GM19328 (cell line): Measurements from ENCODE around the gene RPL18A.

Experiments used
- ATAC-seq: cut with Tn5 transposase; IDR thresholded peaks from one replicate; pipeline ENCODE4 v1.9.1; 2021; ENCODE audit warnings: mild to moderate bottlenecking, moderate library complexity; ENCODE audit not compliant: unreplicated experiment

RPL18A gene

DNA sequence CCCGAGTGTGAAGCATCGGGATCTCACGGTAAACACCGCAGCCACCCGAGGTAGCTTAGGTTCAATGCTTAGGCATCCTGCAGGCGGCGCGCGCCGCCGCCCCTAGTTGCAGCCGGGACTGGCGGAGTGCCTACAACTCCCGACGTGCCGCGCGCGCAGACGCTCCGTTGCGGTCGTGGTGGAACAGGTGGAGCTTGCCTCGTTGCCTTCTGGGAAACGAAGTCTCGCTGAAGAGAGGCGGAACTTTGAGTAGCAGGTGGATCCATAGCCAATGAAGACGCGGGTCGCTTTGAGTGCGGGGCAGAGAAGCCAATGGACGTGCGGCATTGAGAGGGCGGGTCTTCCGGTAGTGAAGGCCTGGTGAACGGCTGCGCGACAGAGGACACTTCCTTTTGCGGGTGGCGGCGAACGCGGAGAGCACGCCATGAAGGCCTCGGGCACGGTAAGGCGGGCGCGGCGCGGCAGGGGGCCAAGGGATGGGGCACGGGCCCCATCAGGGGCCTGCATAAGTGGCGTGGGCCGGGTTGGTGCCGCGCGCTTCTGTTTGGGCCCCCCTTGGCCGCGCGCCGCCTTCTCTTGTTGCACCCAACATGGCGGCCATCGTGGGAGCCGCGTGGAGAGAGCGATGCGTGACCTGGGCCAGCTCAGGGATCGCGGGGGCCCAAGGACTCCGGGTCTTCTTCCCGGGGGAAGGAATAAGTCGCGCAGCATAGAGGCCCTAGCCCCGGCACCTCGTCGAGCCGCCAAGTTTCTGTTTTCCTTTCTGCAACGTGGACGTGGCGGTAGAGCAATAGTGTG, at the start of gene RPL18A:
RPL18A (plus strand) TSS at position 378 of the 798 bp plus-strand sequence; CDS start at position 425, 47 bp downstream.
- peak; percentile 94 for ATAC-seq

DNA sequence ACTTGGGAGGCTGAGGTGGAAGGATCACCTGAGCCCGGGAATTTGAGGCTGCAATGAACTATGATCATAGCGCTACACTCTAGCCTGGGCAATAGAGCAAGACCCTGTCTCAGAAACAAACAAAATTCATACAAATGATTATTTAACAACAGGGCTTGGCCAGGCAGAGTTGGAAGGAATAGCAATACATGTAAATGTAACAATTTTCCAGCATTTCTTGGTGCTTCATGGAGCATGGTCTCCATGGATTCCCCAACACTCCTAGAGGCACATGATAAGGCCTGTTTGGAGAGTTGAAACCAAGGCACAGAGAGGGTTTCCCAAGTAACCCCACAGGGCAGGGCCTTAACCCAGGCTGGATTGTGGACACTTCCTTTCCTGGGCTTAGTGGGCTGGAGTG, 48.6 kb upstream of the RPL18A start:
- no peak for ATAC-seq

- ATAC-seq, result no peak
Measured at GRCh38 chr19:17811681-17812080, 48.0 kb upstream of the RPL18A start.

DNA sequence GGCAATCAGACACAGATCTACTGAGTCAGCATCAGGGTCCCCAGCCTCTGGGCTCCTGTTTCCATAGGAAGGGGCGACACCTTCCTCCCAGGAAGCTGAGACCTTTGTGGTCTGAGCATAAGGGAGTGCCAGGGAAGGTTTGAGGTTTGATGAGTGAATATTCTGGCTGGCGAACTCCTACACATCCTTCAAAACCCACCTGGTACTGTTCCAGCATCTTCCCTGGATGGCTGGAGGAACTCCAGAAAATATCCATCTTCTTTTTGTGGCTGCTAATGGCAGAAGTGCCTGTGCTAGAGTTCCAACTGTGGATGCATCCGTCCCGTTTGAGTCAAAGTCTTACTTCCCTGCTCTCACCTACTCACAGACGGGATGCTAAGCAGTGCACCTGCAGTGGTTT, 47.6 kb upstream of the RPL18A start:
- no peak for ATAC-seq

DNA sequence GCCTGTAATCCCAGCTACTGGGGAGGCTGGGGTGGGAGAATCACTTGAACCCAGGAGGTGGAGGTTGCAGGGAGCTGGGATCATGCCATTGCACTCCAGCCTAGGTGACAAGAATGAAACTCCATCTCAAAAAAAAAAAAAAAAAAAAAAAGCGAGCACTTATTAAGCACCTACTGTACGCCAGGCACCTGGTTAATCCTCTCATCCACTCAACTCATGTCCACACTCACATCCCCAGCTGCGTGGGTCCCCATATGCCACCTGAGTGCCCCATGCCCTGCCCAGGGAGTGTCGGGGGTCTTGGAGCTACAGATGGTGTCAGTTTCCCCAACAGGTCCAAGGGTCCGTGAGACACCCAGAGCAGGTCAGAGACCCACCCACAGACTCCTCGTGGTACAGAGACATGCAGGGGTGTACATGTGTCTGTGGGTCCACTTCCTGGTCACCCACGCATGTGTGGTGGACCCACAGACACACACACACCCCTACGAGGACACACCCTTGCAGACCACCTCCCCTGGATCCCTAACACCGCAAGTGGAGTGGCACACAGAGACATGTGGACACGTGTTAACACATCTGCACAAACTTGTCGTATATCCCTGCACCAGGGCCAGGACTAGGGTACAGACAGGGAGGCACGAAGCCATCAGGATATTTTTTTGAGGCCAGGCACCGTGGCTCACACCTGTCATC, 41.9 kb upstream of the RPL18A start:
- ATAC-seq, result no peak

GRCh38 chr19:17821190-17821589, 38.5 kb upstream of the RPL18A start, which contains the start of gene INSL3:
Gene INSL3 (minus strand): TSS chr19:17821519. CDS start chr19:17821506, 13 bp downstream.
- no peak for ATAC-seq

DNA sequence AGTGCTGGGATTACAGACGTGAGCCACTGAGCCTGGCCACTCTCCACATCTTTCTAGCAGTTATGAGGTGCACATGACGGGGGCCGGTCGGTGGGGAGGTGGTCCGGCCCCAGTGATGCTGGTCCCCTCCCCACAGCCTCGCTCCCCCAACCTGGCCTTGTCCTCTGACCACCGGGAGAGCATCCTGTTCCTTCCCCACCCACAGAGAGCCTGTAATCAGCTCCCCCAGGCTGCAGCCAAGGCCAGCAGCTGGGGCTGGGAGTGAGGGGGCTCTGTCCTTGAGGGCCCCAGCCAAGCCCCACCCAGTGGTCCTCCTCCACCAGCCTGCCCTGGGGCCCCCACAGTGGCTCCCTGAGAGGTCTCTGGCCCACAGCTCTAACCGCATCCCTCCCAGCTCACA, 35.4 kb upstream of the RPL18A start:
- ATAC-seq, result no peak

DNA sequence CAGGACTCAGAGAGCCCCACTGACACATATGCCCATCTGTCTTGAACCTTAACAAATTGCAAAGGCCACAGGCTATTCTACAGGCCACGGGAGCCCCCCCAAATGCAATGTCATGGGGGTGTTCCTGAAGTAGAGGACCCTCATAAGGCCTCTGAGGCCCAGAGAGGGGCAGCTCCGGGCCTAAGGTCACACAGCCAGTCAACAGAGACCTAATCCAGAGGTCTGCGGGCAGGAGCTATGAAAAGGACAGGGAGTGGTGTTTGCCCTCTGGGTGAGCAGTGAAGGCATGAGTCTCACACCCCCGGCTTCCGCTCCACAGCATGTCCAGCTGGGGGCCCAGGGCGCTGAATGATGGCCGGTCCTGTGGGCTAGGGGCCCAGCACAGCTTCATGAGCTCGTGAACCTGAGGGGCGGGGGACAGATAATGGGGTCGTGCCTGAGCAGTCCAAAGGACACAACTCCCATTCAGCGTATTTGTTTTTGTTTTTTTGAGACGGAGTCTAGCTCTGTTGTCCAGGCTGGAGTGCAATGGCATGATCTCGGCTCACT, 33.1 kb upstream of the RPL18A start:
- no peak for ATAC-seq

GRCh38 chr19:17829855-17830566, 29.7 kb upstream of the RPL18A start:
- ATAC-seq, result no peak

- ATAC-seq, result no peak
Measured at GRCh38 chr19:17830567-17831418, 28.9 kb upstream of the RPL18A start.

- no peak for ATAC-seq
Measured at GRCh38 chr19:17831419-17831888, 28.3 kb upstream of the RPL18A start.

DNA sequence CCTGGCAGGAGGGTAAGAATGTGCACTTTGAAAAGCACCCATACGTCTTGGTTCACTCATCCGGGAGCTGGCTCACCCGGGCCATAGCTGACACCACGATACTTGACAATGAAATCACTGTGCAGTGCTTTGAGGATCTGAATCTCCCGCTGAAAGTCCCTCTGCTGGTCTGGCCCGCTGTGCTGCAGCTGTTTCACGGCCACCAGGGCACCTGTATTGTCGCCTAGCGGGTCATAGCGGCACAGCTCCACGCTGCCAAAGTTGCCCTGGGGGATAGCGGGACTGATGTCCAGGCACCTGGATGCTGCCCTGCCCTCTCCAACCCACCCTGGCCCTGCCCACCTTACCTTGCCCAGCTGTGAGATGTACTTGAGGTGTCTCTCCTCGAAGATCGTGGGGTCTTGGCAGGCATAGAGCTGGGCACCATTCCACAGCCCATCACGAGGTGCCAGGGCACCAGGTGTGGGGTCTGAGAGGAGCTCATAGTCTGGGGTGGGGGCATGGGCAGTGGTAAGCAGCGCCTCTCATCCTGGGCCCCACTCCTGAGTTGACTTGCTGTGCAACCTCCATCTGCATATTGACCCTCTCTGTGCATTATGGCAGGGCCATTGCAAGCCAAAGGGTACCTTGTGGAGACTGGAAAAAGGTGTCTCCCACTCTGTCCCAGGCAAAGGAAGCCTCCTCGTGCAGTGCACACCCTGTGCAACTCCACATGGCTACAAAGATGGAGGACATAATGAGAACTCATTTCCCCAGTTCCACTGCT, 27.1 kb upstream of the RPL18A start:
- ATAC-seq, result no peak

- ATAC-seq, result no peak
Measured at GRCh38 chr19:17834350-17835181, 25.1 kb upstream of the RPL18A start.

GRCh38 chr19:17835182-17836006, 24.3 kb upstream of the RPL18A start:
- ATAC-seq, result no peak

- no peak for ATAC-seq
Measured at GRCh38 chr19:17836530-17836929, 23.2 kb upstream of the RPL18A start.

- ATAC-seq, result no peak
Measured at GRCh38 chr19:17837972-17838371, 21.7 kb upstream of the RPL18A start.

DNA sequence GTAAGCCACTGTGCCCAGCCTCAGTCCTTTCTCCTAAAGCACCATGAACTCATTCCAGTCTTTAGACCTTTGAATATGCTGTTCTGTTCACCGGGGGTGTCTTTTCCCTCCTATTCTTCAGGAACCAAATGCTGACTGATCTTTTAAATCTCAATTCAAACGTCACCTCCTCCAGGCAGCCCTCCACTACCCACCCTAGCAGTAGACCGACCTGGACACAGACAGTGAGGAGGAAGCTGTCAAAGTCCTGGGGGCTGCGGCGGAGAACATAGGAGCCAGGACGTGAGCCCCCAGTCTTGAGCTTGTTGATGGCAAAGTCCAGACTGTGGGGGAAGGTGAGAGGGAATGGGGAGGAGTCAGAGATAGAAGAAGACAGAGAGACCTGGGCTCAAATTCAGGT, 19.7 kb upstream of the RPL18A start:
- no peak for ATAC-seq

GRCh38 chr19:17841371-17841809, 18.3 kb upstream of the RPL18A start:
- ATAC-seq, result no peak
